ENCODE results near the gene RNF138. TPM values are rescaled to one million over a fixed set of nuclear protein-coding genes. Genes with fewer than 3 reads are reported as not detected.
"Not testable (repeated sequence)": the region's sequence is repeated elsewhere in the genome, so short reads cannot be mapped to it uniquely, and the experiment has no call there.

The RNF138 gene
- total RNA-seq, 4 donors from 2014 or later: 4.9 to 23.7 (median 9.1) TPM

DNA sequence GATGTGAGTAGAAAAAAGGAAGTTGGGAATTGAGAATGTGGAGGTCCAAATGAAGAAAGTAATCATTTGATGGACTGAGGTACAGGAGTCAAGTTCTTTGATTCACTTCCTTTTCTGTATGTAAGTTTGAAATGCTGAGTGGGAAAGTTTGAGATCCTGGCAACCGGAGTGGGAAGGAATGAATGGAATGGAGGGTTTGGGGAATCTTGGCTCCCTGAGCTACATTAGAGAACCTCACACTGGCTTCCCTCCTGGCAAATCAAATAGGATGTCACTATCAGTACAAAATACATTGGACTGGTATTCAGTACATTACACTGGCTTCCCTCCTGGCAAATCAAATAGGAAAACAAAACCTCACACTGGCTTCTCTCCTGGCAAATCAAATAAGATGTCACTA, 9.8 kb upstream of the RNF138 start:
- no peaks in the 10 kb centered on the region for H3K27me3 ChIP-seq
- H3K4me3 ChIP-seq: no peak overlapping the region
- H3K4me1 ChIP-seq: no peaks in the 10 kb centered on the region
- intact Hi-C loops (cut with DNase I; ENCODE audit: low total_unique reads): no loop called here
- no peak for ATAC-seq
- TF ChIP-seq CTCF (IDR thresholded peaks at IDR 0.05 in 4 of 5, conservative IDR thresholded peaks at IDR 0.05 in 1 of 5) (no peak), POLR2A (IDR thresholded peaks at IDR 0.05) (no peak)
- in situ Hi-C loops (cut with MboI; ENCODE audit: low sequenced_read_pairs in 4 of 4): loop anchor here in 2 of 4 donors (10.0 to 25.0 kb wide), 2 partner anchors 127 to 145 kb away; partner anchors contain the start of gene TRAPPC8 (in 1 of the 2)
- H3K27ac ChIP-seq: no peak overlapping the region
- H3K36me3 ChIP-seq: no peaks in the 10 kb centered on the region
- DNase-seq: no peak
- H3K9me3 ChIP-seq: no peaks in the 10 kb centered on the region

- H3K4me3 ChIP-seq: no peak overlapping the region
- H3K36me3 ChIP-seq: no peaks in the 10 kb centered on the region
- intact Hi-C loops (cut with DNase I; ENCODE audit: low total_unique reads): no loop called here
- no peaks in the 10 kb centered on the region for H3K9me3 ChIP-seq
- no peak overlapping the region for H3K27ac ChIP-seq
- no peak for ATAC-seq
- DNase-seq: no peak
- H3K27me3 ChIP-seq: no peaks in the 10 kb centered on the region
- H3K4me1 ChIP-seq: no peaks in the 10 kb centered on the region
- in situ Hi-C loops (cut with MboI; ENCODE audit: low sequenced_read_pairs in 4 of 4): loop anchor here in 2 of 4 donors (10.0 to 25.0 kb wide), 2 partner anchors 129 to 146 kb away; partner anchors contain the start of gene TRAPPC8 (in 1 of the 2)
- TF ChIP-seq POLR2A (IDR thresholded peaks at IDR 0.05): no peak
- no peak for TF ChIP-seq CTCF (IDR thresholded peaks at IDR 0.05 in 4 of 5, conservative IDR thresholded peaks at IDR 0.05 in 1 of 5)
These were observed 7.9 kb upstream of the RNF138 start for GRCh38 chr18:32083781-32084180.

GRCh38 chr18:32086881-32087280, 4.8 kb upstream of the RNF138 start:
- DNase-seq: no peak
- Histone ChIP-seq H3K27ac (no peak overlapping the region), H3K9me3 (no peaks in the 10 kb centered on the region), H3K27me3 (no peaks in the 10 kb centered on the region), H3K36me3 (no peaks in the 10 kb centered on the region), H3K4me1 (peaks cover 6% of the 10 kb centered on the region in 2 donors), H3K4me3 (no peak overlapping the region)
- no peak for TF ChIP-seq CTCF (IDR thresholded peaks at IDR 0.05 in 4 of 5, conservative IDR thresholded peaks at IDR 0.05 in 1 of 5)
- no peak for TF ChIP-seq POLR2A (IDR thresholded peaks at IDR 0.05)
- no peak for ATAC-seq
- intact Hi-C loops (cut with DNase I; ENCODE audit: low total_unique reads): no loop called here
- in situ Hi-C loops (cut with MboI; ENCODE audit: low sequenced_read_pairs in 4 of 4): loop anchor here in 2 of 4 donors (10.0 to 25.0 kb wide), 2 partner anchors 132 to 150 kb away; partner anchors contain the start of gene TRAPPC8 (in 1 of the 2)

DNA sequence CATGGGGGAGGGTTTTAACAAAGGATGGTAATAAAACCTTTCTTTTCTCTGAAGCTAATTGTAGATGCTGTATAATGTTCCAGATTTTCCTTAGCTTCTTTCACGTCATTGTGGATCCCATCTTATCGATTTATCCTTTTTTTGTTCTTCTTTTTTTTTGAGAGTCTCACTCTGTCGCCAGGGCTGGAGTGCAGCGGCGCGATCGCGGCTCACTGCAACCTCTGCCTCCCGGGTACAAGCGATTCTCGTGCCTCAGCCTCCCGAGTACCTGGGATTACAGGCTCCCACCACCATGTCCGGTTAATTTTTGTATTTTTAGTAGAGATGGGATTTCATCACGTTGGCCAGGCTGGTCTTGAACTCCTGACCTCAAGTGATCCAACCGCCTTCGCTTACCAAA, 843 bp upstream of the RNF138 start:
- in situ Hi-C loops (cut with MboI; ENCODE audit: low sequenced_read_pairs in 4 of 4) (loop anchor here in 2 of 4 donors (10.0 to 25.0 kb wide), 2 partner anchors 146 to 154 kb away; partner anchors contain the start of gene TRAPPC8 (in 2 of the 2)), intact Hi-C loops (cut with DNase I; ENCODE audit: low total_unique reads) (loop anchor here (5.0 to 10.0 kb wide), 2 partner anchors 214 to 376 kb away; no protein-coding TSS in a partner anchor)
- H3K36me3 ChIP-seq, H3K27me3 ChIP-seq, H3K9me3 ChIP-seq, H3K4me3 ChIP-seq, ATAC-seq, DNase-seq: not testable (repeated sequence)
- peaks cover 28% of the 10 kb centered on the region in 2 donors for H3K4me1 ChIP-seq
- H3K27ac ChIP-seq: peak overlapping the region; percentile 98 to 100 (median 100)

GRCh38 chr18:32091325-32091723, 350 bp upstream of the RNF138 start:
- no peaks in the 10 kb centered on the region for H3K36me3 ChIP-seq
- DNase-seq (no peak), ATAC-seq (no peak)
- TF ChIP-seq POLR2A (IDR thresholded peaks at IDR 0.05) (no peak), CTCF (IDR thresholded peaks at IDR 0.05 in 4 of 5, conservative IDR thresholded peaks at IDR 0.05 in 1 of 5) (no peak)
- H3K4me3 ChIP-seq: peak overlapping the region; percentile 85 to 97 (median 92)
- no peaks in the 10 kb centered on the region for H3K27me3 ChIP-seq
- peak overlapping the region; percentile 98 to 100 (median 100) for H3K27ac ChIP-seq
- H3K4me1 ChIP-seq: peaks cover 33% of the 10 kb centered on the region in 2 donors
- in situ Hi-C loops (cut with MboI; ENCODE audit: low sequenced_read_pairs in 4 of 4): loop anchor here in 2 of 4 donors (10.0 to 25.0 kb wide), 2 partner anchors 147 to 154 kb away; partner anchors contain the start of gene TRAPPC8 (in 2 of the 2)
- H3K9me3 ChIP-seq: no peaks in the 10 kb centered on the region
- intact Hi-C loops (cut with DNase I; ENCODE audit: low total_unique reads): loop anchor here (5.0 to 10.0 kb wide), 2 partner anchors 213 to 376 kb away; no protein-coding TSS in a partner anchor

Data from gastrocnemius medialis (tissue), 4 donors.